Smooth muscle cell (in vitro differentiated cells): ENCODE data around the gene CRELD2. TPM values are rescaled to one million over a fixed set of nuclear protein-coding genes. Genes with fewer than 3 reads are reported as not detected.

Experiments
- DNase-seq: peaks from one replicate; lab custom pipeline; 2025; ENCODE audit not compliant: unreplicated experiment; lab: John Stamatoyannopoulos, UW
- H2AFZ ChIP-seq: fragments of 200-600 bp; sonication (generic); 2 replicates; pipeline ENCODE4 v1.6.0; 2016; ENCODE audit warnings: antibody characterized with exemption, low read depth, mild to moderate bottlenecking
- H3F3A ChIP-seq: fragments of 200-600 bp; sonication (generic); 2 replicates; pipeline ENCODE4 v1.6.0; 2017; ENCODE audit warnings: antibody characterized with exemption, low read depth
- H3K27ac ChIP-seq: fragments of 200-600 bp; sonication (generic); 2 replicates; pipeline ENCODE4 v1.5.1; 2016; ENCODE audit warnings: low read depth, mild to moderate bottlenecking
- H3K27me3 ChIP-seq: fragments of 200-600 bp; sonication (generic); 2 replicates; pipeline ENCODE4 v1.6.1; 2016; ENCODE audit warnings: low read depth, mild to moderate bottlenecking
- H3K36me3 ChIP-seq: fragments of 200-600 bp; sonication (generic); 2 replicates; pipeline ENCODE4 v1.5.1; 2016; ENCODE audit warnings: low read depth
- H3K4me1 ChIP-seq: fragments of 200-600 bp; sonication (generic); 2 replicates; pipeline ENCODE4 v1.5.1; 2016; ENCODE audit warnings: low read depth
- H3K4me2 ChIP-seq: fragments of 200-600 bp; sonication (generic); 2 replicates; pipeline ENCODE4 v1.6.0; 2016; ENCODE audit warnings: mild to moderate bottlenecking
- H3K4me3 ChIP-seq: fragments of 200-600 bp; sonication (generic); 2 replicates; pipeline ENCODE4 v1.5.1; 2016; ENCODE audit warnings: mild to moderate bottlenecking
- H3K79me2 ChIP-seq: fragments of 200-600 bp; sonication (generic); 2 replicates; pipeline ENCODE4 v1.6.0; 2016; ENCODE audit warnings: low read depth, mild to moderate bottlenecking
- H3K9ac ChIP-seq: fragments of 200-600 bp; sonication (generic); 2 replicates; pipeline ENCODE4 v1.6.0; 2016; ENCODE audit warnings: low read depth
- H3K9me3 ChIP-seq: fragments of 200-600 bp; sonication (generic); replicated peaks from 2 replicates; pipeline ENCODE4 v1.5.1; 2016; ENCODE audit warnings: low read depth
- H4K20me1 ChIP-seq: fragments of 200-600 bp; sonication (generic); 2 replicates; pipeline ENCODE4 v1.6.0; 2016; ENCODE audit warnings: low read depth
- CTCF ChIP-seq: fragments of 200-600 bp; sonication (generic); IDR thresholded peaks from 2 replicates; pipeline ENCODE4 v1.5.1; 2017; ENCODE audit warnings: borderline replicate concordance, mild to moderate bottlenecking, antibody characterized with exemption; ENCODE audit not compliant: insufficient read depth, poor library complexity, severe bottlenecking
- WGBS: methylation state at CpG from one replicate; pipeline ENCODE4 v1.1.7; 2016; ENCODE audit warnings: low lambda C conversion rate; 5-methylcytosine and 5-hydroxymethylcytosine counted together
- polyA plus RNA-seq: library from polyadenylated mRNA; unstranded; fragments of >200 nt; fragmentation: Nextera tagmentation; extraction: Ambion mirVana; gene quantifications from 2 replicates; pipeline ENCODE4 v1.2.1, GENCODE V29; 2016
- total RNA-seq: library from RNA; depleted of rRNA; stranded (reverse); fragments of >200 nt; gene quantifications from 2 replicates; pipeline ENCODE4 v1.2.3, GENCODE V29; 2014

The CRELD2 gene
- total and polyA plus RNA-seq, 2 experiments from 2014 or later: 52.7 to 127 TPM

- Histone ChIP-seq H3K4me3 (no peak overlapping the region), H3K36me3 (no peaks in the 10 kb centered on the region), H3K27me3 (no peaks in the 10 kb centered on the region), H3K9ac (no peak overlapping the region), H3F3A (no peaks in the 10 kb centered on the region), H4K20me1 (peaks cover 21% of the 10 kb centered on the region), H3K27ac (no peak overlapping the region), H3K4me1 (no peaks in the 10 kb centered on the region), H3K79me2 (peaks cover 27% of the 10 kb centered on the region), H3K4me2 (no peak overlapping the region), H2AFZ (no peak overlapping the region), H3K9me3 (no peaks in the 10 kb centered on the region)
- 98% methylated on average over 14 of the region's 14 CpGs for WGBS
- DNase-seq: no peak
- TF ChIP-seq CTCF: no peak
Measured at GRCh38 chr22:49913026-49913425, 5.4 kb upstream of the CRELD2 start.

GRCh38 chr22:49913446-49913845 is 5.0 kb upstream of the CRELD2 start:
- no peak for TF ChIP-seq CTCF
- Histone ChIP-seq H3K27ac (no peak overlapping the region), H3K4me1 (no peaks in the 10 kb centered on the region)

GRCh38 chr22:49914256-49914655 is 4.2 kb upstream of the CRELD2 start:
- H3K4me3 ChIP-seq: no peak overlapping the region
- WGBS: 96% methylated on average over 11 of the region's 12 CpGs
- no peak overlapping the region for H3K27ac ChIP-seq
- H4K20me1 ChIP-seq: peaks cover 21% of the 10 kb centered on the region
- no peak overlapping the region for H3K9ac ChIP-seq
- peaks cover 4% of the 10 kb centered on the region for H3K4me1 ChIP-seq
- H3K9me3 ChIP-seq: no peaks in the 10 kb centered on the region
- no peak overlapping the region for H3K4me2 ChIP-seq
- peaks cover 27% of the 10 kb centered on the region for H3K79me2 ChIP-seq
- H3K27me3 ChIP-seq: no peaks in the 10 kb centered on the region
- no peaks in the 10 kb centered on the region for H3K36me3 ChIP-seq
- TF ChIP-seq CTCF: no peak
- no peak for DNase-seq
- H3F3A ChIP-seq: no peaks in the 10 kb centered on the region
- no peak overlapping the region for H2AFZ ChIP-seq

More at GRCh38 chr22:49913446-49913845, 5.0 kb upstream of the CRELD2 start:
- H4K20me1 ChIP-seq: peaks cover 21% of the 10 kb centered on the region
- H3K9ac ChIP-seq: no peak overlapping the region
- no peak for DNase-seq
- H3K27me3 ChIP-seq: no peaks in the 10 kb centered on the region
- H3K36me3 ChIP-seq: no peaks in the 10 kb centered on the region
- H3K4me2 ChIP-seq: no peak overlapping the region
- no peaks in the 10 kb centered on the region for H3F3A ChIP-seq
- H3K79me2 ChIP-seq: peaks cover 27% of the 10 kb centered on the region
- H3K4me3 ChIP-seq: no peak overlapping the region
- no peaks in the 10 kb centered on the region for H3K9me3 ChIP-seq
- no peak overlapping the region for H2AFZ ChIP-seq
- WGBS: 97% methylated on average over 14 of the region's 14 CpGs

GRCh38 chr22:49915610-49916009 is 2.8 kb upstream of the CRELD2 start:
- H2AFZ ChIP-seq: no peak overlapping the region
- H3K79me2 ChIP-seq: peaks cover 27% of the 10 kb centered on the region
- H3K9me3 ChIP-seq: no peaks in the 10 kb centered on the region
- no peak overlapping the region for H3K4me3 ChIP-seq
- H3K27me3 ChIP-seq: no peaks in the 10 kb centered on the region
- no peak overlapping the region for H3K4me2 ChIP-seq
- peaks cover 21% of the 10 kb centered on the region for H4K20me1 ChIP-seq
- H3F3A ChIP-seq: no peaks in the 10 kb centered on the region
- no peak for TF ChIP-seq CTCF
- H3K4me1 ChIP-seq: peaks cover 4% of the 10 kb centered on the region
- no peaks in the 10 kb centered on the region for H3K36me3 ChIP-seq
- H3K27ac ChIP-seq: no peak overlapping the region
- H3K9ac ChIP-seq: no peak overlapping the region
- no peak for DNase-seq
- WGBS: 86% methylated on average over 12 of the region's 12 CpGs
